GM12872 (cell line): Measurements from ENCODE around the gene ITM2B.

Source experiments
- CTCF ChIP-seq: IDR thresholded peaks from 3 replicates; pipeline ENCODE4 v1.5.1; 2011; ENCODE audit warnings: low read depth, mild to moderate bottlenecking, low read length, moderate library complexity; ENCODE audit not compliant: insufficient read depth

Gene ITM2B

GRCh38 chr13:48241651-48242050 is 8.6 kb downstream of the ITM2B start:
- TF ChIP-seq CTCF, result no peak

- TF ChIP-seq CTCF, result no peak
Measured at GRCh38 chr13:48242677-48243076, 9.7 kb downstream of the ITM2B start.

GRCh38 chr13:48244159-48244558 is 11.2 kb downstream of the ITM2B start:
- no peak for TF ChIP-seq CTCF

- TF ChIP-seq CTCF, result no peak
Measured at GRCh38 chr13:48246102-48246501, 13.1 kb downstream of the ITM2B start.

- no peak for TF ChIP-seq CTCF
Measured at GRCh38 chr13:48249018-48249417, 16.0 kb downstream of the ITM2B start.

GRCh38 chr13:48251611-48252081 is 18.6 kb downstream of the ITM2B start:
- no peak for TF ChIP-seq CTCF

GRCh38 chr13:48252176-48252575 is 19.2 kb downstream of the ITM2B start:
- TF ChIP-seq CTCF, result no peak

- no peak for TF ChIP-seq CTCF
Measured at GRCh38 chr13:48253849-48254248, 20.8 kb downstream of the ITM2B start.
